GM19099 (cell line): Measurements from ENCODE around the gene SMAGP.

Experiments used
- POLR2A ChIP-seq: IDR thresholded peaks from 3 replicates; pipeline ENCODE4 v1.6.1; 2011; ENCODE audit warnings: low read depth; ENCODE audit not compliant: insufficient read length; ENCODE audit errors: extremely low read depth

The SMAGP gene, protein sequence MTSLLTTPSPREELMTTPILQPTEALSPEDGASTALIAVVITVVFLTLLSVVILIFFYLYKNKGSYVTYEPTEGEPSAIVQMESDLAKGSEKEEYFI

DNA sequence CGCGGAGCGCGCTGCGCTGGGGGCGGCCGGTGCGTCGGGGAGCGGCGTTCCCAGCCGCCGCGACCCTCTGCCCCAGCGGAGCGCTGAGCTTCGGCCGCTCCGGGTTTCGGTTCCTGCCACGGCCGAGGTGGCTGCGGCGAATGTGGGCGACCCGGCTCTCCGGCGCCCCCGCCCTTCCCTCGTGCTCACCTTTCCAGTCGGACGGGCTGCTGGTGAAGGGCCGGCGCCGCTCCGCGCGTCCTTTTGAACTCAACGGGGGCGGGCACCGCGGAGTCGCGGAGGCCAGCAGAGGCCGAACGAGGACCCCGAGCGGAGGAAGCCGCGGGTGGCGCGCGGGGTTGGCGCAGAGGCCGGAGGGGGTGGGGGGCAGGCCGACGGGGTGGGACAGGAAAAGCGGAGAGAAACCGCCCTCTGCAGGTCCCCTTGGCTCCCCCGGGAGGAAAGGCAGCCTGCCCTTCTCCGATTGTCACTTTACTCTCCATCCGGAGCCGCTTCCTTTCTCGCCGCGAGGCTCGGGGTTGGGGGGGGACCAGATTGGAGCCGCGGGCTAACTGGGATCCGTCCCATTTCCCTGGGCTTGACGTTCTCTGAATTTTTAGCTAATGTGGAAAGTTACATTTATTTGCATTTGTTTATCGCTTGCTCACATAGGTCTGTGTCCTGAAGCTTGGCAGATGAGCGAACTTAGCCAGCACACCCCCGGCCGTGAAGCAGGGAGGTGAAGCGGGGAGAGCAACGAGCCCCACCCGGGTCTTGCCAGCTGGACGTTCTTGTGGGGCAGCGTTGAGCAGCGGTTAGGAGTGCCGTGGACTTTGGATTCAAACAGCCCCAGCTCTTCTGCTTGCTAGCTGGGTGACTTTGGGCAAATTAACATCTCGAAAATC lies at the start of gene SMAGP:
SMAGP (minus strand) TSS at position 349 of the 884 bp plus-strand sequence. CDS start 1,137 bp downstream, outside the sequence.
- TF ChIP-seq POLR2A: no peak

DNA sequence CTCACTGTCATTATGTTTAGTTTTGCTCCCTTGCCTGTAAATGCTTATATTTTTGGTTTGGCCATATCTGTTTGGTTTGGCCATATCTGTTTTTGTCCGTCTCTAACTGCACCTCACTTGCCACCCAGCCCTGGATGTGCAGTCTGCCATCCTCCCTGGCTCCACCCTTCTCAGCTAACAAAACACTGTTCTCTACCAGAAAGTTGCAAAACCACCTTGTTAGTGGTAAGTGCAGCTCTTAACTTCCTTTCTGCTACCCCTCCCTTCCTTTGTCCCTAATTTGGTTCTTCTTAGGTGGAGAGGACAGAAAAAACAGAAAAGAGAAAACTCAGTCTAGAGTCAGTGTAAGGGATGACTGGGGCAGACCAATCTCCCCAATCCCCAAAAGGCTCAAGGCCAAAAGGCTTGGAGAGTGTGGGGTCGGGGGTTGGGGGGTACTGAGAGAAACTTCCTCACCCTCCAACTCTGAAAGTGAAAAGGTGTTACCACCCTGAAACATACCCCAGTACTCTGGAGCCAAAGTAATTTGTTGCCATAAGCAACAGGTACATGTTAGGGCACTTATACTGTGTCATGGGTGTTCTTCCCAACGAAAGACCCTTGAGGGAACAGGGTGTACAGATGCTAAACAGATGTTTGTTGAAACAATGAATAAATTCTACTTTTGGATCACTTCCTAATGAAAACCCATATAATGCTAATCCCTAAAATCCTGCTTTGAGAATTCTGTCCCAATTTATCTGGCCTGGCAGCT lies 48.8 kb upstream of the SMAGP start:
- TF ChIP-seq POLR2A: peak; percentile 22

DNA sequence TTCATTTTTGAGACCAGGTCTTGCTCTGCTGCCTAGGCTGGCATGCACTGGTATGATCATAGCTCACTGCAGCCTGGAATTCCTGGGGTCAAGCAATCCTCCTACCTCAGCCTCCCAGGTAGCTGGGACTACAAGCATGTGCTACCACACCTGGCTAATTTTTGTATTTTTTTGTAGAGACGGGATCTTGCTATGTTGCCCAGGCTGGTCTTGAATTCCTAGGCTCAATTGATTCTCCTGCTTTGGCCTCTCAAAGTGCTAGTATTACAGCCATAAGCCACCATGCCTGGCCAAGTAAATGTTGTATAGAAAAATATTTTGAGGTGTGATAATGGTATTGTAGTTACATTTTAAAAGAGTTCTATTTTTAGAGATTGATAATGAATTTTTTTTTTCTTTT lies 41.2 kb upstream of the SMAGP start:
- TF ChIP-seq POLR2A: no peak

DNA sequence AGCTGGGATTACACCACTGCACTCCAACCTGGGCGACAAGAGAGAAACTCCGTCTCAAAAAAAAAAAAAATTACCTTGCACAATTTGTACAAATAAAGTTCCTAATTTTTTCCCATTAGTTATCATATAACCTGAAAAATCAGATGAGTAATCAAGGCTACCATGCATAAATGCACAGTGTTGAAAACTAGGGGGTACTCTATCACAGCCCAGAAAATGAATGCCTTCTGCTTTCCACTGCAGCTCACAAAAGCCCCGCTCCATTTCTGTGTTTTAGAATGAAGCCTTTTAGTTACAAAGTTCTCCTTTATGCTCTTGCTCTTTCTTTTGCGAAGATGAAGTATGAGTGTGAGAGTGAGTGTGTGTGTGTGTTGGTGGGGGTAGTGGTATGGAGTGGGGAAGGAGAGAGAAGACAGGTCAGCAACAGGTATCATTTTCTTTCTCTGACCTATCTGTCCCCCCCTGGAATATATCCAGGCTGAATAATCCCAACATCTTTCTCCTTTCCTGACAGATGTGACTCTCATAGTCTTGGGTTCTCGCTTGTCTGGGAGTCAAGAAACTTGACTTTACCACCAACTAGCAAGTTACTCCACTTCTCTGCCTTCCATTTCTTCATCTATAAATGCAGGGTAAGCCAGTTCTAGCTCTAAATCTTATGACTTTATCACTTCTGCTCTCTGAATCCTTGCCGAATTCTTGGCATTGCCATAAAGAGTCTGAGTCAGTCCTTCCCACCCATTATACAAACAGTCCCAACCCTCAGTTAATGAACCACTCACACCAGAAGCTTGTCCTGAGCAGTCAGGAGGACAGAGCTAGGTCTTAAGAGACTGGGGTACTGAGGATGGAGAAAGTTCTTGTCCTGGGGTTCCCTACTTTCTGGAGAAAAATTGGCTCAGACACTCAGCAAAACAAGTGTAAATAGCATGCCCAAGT lies 37.7 kb upstream of the SMAGP start:
- TF ChIP-seq POLR2A: no peak

DNA sequence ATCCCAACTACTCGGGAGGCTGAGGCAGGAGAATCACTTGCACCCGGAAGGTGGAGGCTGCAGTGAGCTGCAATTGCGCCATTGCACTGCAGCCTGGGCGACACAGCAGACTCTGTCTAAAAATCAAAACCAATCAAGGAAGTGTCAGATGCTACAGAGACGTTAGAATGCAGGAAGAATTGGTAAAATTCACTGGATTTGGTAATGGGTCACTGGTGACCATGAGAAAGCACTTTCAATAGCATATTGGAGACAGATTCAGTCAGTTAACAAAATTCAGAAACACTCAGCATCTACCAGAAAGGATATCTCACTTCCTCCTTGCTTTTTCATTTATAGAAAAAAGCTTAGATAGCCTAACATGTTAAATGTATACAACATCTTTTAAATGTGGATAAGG lies 36.3 kb upstream of the SMAGP start:
- no peak for TF ChIP-seq POLR2A

DNA sequence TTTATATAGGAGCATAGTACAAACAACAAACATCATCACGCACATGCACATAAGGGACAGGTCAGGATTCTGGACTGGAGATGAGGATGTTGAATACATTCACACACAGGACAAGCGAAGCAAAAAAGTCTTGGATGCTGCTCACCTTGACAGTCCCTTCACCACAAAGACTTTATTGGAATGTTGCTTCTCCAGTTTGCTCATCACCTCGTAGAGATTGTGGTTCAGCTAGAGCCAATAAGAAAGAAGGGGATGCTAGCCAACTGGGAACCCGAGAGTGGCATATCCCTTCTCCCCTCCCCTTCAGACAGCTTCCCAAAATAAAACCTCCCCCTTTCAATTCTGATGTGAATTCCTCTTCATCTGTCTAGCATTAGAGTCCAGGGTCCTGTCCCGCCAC lies 25.4 kb upstream of the SMAGP start:
- no peak for TF ChIP-seq POLR2A

DNA sequence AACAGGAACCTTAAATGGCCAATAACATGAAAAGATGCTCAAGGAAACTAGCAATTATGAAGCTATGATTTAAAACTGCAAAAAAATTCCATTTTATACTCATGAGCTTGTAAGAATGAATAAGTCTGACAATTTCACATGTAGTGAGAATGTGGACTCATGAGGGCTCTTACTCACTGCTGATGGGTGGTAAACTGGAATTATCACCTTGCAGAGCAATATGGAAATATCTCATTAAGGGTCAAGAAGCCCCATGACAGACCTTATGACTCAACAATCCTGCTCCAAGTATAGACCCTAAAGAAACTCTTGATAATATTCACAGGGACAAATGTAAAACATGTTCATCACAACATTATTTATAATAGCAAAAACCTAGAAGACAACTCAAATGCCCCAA lies 23.5 kb upstream of the SMAGP start:
- no peak for TF ChIP-seq POLR2A

DNA sequence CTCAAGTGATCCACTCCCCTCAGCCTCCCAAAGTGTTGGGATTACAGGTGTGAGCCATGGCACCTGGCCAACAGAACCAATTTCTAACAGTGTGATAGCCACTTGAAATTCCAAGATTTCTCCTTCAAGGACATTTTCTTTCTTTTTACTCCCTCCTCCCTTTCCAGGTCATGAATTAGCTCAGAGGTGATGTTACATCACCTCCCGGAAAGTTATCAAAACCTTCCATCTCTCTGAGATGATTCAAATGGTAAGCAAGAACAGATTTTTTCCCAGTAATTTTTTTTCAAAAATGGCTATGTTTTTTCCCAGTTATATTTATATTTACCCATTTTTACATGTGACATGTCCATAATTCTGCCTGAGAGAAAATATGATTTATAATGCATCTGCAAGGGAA lies 15.6 kb upstream of the SMAGP start:
- TF ChIP-seq POLR2A: no peak

DNA sequence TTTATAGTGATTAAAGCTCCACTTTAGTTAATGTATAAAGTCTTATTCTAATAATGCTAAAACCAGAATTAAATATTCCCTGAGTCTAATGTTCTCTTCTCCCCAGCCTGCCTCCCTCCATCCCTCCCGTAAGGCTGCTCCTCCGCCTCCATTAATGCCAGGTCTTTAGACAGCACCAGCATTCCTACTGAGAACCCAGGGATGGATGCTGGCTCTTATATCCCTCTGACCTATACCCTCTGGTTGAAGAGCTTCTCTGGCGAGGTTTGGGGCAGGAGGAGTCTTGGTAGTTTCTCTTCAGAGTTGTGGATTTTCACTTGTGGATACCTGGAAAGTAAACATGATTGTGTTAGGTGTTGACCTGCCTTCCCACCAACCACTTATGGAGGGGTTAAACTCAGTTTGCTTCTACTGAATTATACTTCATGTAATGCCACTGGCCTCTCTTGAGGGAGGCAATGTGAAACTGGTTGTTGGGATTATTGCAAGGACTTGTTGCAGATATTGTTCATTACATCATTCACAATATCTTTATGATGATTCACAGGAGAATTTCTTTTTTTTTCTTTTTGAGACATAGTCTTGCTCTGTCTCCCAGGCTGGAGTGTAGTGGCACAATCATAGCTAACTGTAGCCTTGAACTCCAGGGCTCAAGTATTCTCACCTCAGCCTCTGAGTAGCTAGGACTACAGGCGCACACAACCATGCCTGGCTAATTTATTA lies 11.1 kb upstream of the SMAGP start:
- TF ChIP-seq POLR2A: no peak

DNA sequence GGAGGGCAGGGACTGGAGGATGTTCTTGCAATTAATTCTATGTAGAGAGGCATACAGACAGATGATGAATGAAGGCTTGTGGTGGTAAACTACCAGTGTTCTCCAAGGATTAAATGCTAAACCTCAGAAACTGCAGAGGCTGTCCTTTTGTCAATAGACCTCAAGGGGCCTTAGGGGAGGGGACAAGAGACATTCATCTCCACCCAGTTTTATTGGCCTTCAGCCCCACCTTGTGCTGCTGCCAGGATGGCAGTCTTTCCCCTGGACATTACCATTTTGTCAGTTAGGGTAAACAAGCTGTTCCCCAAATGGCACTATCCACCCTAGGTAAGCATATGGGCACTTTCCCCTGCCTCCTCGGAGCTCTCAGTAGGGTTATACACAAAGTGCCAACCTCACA lies 4.9 kb upstream of the SMAGP start:
- no peak for TF ChIP-seq POLR2A

DNA sequence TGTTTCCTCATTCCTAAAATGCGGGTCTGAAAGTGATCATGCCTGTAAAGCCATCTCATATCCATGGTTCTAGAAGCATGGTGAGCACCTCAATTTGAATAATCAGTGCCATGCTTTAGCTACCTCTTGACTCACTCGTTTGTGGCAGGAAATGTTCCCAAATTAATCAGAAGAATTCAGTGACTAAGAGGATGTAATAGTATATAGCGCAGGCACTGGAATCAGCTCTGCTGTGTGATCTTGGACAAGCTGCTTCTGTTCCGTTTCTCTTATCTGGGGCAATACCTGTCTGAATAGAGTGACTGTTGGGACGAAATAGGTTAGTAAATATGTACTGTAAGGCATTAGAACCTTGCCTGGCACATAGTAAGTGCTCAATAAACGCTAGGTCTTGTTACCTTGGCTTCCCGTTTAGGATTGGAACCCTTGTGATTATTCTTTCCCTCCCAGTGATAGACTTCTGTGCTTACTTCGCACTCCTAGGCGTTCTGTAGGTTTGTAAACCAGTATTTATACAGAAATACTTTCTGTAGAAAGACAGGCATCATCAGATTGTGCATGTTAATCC lies 820 bp upstream of the SMAGP start:
- no peak for TF ChIP-seq POLR2A

DNA sequence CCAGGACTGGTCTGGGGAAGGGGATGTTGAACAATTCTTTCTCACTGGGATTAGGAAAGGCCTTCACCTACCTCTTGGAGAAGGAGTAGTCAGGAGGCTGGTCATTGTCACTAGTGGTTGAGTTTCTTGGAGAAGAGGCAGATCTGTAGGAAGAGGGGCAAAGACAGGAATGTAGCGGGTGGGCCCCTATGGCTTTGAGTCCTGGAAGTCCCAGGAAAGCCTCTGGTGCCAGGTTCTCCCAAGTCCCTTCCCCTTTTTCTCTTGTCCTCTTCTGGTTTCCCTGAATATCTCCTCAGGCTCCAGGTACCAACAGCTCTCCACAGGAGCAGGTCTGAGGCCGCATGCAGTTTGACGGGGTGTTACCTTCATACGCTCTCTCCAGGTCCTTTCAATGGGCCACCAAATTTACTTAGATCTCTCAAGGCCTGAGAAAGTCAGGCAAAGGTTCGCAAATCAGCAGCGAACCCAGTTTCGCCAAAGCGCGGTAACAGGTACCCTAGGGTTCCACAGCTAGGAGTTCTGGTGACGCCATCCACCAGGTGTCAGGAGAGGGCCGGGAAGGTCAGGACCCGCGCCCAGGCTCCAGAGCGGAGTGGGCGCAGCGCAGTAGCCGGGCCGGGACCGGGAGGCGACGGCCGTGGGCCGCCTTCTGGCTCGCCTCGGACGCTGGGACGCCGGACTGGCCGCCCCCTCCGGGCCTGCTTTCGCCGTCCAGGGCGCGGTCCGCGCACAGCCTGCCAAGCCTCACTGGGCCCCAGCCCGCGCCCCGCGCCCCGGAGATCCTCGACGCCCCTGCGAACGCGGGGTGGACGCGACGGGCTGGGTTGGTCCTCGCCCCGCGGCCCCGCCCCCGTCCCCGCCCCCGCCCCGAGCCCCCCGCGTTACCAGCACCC lies 795 bp downstream of the SMAGP start:
- no peak for TF ChIP-seq POLR2A

DNA sequence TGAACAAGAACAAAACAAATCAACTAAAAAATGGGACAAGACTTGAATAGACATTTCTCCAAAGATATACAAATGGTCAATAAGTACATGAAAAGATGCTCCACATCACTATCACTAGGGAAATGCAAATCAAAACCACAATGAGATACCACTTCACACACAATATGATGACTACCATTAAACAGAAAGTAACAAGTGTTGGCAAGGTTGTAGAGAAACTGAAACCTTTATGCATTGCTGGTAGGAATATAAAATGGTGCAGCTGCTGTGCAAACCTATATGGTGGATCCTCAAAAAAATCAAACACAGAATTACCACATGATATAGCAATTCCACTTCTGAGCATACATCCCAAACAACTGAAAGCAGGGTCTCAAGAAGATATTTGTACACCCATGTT lies 5.2 kb downstream of the SMAGP start:
- no peak for TF ChIP-seq POLR2A
